Smooth muscle cell of the coronary artery (primary cell): ENCODE measurements around the gene GMFB. TPM values are rescaled to one million over a fixed set of nuclear protein-coding genes. Genes with fewer than 3 reads are reported as not detected.

Source experiments
- total RNA-seq: library from RNA; depleted of rRNA; stranded (reverse); fragments of >200 nt; gene quantifications from 2 replicates; pipeline ENCODE4 v1.2.3, GENCODE V29; 2014; ENCODE audit warnings: low replicate concordance

Gene GMFB
- 36.6 and 79.5 TPM in 2 replicates for total RNA-seq

DNA sequence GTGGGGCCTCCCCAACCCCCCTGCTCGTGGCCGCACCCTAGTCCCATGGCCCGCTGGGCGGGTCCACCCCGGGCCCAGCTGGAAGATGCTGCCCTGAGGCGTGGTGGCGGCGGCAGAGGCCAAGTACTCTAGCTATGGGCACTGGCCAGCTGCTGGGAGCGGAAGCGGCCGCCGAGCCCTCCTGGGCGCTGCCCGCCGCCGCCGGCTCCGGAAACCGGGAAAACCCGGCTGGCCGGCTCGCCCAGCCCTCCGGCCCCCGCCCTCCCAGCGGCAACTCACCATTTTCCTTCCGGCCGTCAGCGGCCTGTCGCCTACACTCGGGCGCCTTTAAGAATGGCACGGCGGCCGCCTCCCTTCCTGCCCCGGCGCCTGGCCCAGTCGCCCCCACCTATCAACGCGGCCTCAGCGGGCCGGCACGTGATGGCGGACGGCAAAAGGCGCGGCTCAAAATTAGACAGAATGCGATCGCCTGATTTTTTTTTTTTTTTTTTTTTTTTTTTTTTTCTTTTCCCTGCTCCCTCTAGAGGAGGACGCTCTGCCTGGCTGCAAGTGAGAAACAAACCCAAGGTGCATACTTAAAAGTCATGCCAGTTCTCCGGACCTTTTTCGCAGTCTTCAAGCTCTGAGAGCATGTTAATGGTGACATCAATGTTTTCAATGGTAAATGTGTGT, at the start of gene GMFB:
Gene GMFB (minus strand): TSS at position 335 of the 672 bp plus-strand sequence. CDS start 53 bp downstream, at position 282.

DNA sequence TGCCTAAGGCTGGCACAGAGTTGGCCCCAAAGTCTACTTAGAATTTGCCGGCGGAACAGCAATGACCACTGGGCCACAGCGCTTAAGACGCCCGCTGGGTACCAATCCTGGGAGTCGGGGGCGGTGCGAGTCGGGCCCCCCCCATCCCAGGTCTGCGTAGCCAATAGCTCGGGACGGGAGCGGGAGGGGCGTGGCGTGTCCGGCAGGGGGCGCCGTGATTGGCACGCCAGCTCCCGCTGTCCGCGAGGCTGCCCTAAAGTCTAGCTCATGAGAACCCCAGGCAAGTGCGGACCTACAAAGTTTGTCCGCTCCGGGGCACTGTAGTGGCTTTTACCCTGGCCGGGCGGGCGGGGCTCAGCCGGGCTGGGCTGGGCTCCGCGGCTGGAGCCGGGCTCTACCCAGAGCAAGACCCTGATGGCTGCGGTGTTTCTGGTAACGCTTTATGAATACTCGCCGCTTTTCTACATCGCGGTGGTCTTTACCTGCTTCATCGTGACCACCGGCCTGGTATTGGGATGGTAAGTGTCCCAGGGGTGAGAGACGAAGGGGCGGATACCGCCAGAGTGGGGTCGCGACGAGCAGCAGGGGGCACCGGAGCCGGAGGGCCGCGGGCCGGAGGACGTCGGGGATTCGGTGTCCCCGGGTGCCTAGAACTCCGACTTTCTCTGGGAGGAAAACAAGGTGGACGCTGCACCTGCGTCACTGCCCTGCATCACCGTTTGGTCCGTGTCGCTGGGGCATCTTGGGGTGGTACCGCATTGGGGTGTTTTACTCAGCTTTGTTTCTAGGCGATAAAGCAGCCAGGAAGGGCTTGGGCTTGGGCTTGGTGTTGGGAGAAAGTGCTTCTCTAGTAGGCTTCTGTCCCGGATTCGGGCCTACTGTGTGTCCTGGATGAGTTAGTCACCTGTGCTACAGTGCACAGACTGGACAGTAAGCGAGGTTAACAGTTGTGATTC, 21.0 kb upstream of the GMFB start, which contains the start of gene CGRRF1:
Gene CGRRF1 (plus strand): TSS at position 361 of the 956 bp plus-strand sequence. CDS start 54 bp downstream, at position 415.

DNA sequence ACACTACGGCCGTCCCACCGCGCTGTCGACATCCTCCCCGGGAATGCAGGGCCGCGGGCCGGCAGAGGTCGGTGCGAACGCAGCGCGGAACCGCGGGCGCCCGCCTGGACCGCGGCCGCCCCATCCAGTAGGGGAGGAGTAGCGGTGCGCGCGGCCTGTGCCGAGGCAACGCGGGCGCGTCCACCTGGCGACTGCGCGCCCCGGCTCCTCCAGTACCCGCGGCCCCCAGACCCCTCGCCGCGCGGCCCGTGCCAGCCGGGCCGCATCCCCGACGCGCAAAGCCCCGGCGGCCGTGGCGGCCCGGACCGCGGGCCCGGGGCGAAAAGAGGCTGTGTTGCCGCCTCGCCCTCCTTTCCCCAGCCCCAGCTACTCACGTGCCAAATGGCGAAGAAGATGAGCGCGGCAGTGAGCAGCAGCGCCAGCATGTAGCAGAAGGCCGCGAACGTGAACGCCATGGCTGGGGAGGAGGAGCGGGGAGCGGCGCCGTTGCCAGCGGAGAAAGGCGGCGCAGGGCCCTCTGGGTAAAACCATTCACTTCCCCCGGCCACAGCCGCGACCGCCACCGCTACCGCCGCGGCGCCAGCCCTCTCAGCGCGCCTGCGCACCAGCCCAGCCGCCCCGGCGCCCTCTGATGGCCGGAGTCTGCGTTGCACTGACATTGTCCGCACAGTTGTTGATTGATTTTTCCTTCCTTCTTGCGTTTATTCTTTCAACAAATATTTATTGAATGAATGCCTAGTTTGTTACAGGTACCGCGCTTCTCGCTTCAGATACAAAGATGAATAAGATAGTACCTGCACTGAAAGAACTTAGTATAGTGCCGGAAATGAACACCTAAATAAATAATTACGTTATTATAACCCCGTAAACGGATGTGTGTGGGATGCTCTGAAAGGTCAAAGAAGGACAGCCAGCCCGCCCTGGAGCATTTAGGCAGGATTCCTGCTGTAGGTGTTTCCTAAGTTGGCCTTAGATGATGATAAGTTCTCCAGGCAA, 47.6 kb downstream of the GMFB start, which contains the start of gene CNIH1:
Gene CNIH1 (minus strand): TSS at position 502 of the 996 bp plus-strand sequence. CDS start 47 bp downstream, at position 455.

Other genes starting within 250 kb of the GMFB start
- gene CDKN3, start 92.0 kb downstream of the GMFB start, total RNA-seq, result 5.0 and 12.2 TPM in 2 replicates
- gene CNIH1, start 47.6 kb downstream of the GMFB start, total RNA-seq, result 76.3 and 342 TPM in 2 replicates
- gene CGRRF1, start 20.9 kb upstream of the GMFB start, total RNA-seq, result 7.1 and 8.0 TPM in 2 replicates
- gene SAMD4A, start 78.1 kb upstream of the GMFB start, total RNA-seq, result 12.9 and 17.0 TPM in 2 replicates